Tibial nerve (tissue), 3 donors: ENCODE data around the gene LOXHD1.

Experiments used
- POLR2A ChIP-seq, 2 donors: fragments of 450-650 bp; IDR thresholded peaks; one replicate each; pipeline ENCODE4 v1.6.1; 2017; ENCODE audit warnings: antibody characterized with exemption in 2 of 2, mild to moderate bottlenecking in 2 of 2, moderate library complexity in 2 of 2
- TF ChIP-seq, protein P1 (sequence below), 5 experiments: fragments of 200-600 bp in 3 of 5; fragments of 450-650 bp in 2 of 5; sonication (generic) in 3 of 5; IDR thresholded peaks; one replicate each; pipeline ENCODE4 v1.5.1; 2016 to 2019; ENCODE audit warnings: antibody characterized with exemption in 5 of 5, mild to moderate bottlenecking in 3 of 5, moderate library complexity in 2 of 5

GRCh38 chr18:46676182-46676835, 19.3 kb upstream of the LOXHD1 start:
- TF ChIP-seq, protein P1, sequence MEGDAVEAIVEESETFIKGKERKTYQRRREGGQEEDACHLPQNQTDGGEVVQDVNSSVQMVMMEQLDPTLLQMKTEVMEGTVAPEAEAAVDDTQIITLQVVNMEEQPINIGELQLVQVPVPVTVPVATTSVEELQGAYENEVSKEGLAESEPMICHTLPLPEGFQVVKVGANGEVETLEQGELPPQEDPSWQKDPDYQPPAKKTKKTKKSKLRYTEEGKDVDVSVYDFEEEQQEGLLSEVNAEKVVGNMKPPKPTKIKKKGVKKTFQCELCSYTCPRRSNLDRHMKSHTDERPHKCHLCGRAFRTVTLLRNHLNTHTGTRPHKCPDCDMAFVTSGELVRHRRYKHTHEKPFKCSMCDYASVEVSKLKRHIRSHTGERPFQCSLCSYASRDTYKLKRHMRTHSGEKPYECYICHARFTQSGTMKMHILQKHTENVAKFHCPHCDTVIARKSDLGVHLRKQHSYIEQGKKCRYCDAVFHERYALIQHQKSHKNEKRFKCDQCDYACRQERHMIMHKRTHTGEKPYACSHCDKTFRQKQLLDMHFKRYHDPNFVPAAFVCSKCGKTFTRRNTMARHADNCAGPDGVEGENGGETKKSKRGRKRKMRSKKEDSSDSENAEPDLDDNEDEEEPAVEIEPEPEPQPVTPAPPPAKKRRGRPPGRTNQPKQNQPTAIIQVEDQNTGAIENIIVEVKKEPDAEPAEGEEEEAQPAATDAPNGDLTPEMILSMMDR (IDR thresholded peaks at IDR 0.05) = no peak
- no peak for TF ChIP-seq POLR2A (IDR thresholded peaks at IDR 0.05)
